ENCODE results near the gene EFTUD2. TPM values are rescaled to one million over a fixed set of nuclear protein-coding genes. Genes with fewer than 3 reads are reported as not detected.

Gene EFTUD2
- total and polyA plus RNA-seq, 2 of the 4 experiments (the other 2 are of a cell fraction), result 72.5 to 126 TPM

GRCh38 chr17:44934745-44935105 is 35.5 kb upstream of the EFTUD2 start:
- BruUV-seq (replicated peaks), result no TSS peak

More at GRCh38 chr17:44934745-44935105, 35.5 kb upstream of the EFTUD2 start:
- Histone ChIP-seq H4K5ac (ENCODE audit: low read depth, low read length) (no peak overlapping the region), H4K91ac (ENCODE audit: insufficient read depth, low read depth, low read length) (no peak overlapping the region), H4K20me1 (ENCODE audit: insufficient read depth, low read length) (no peaks in the 10 kb centered on the region; the same call in 1 of the 2 replicates), H3K14ac (replicated peaks; ENCODE audit: low read depth, low read length) (no peak overlapping the region), H3K9me1 (ENCODE audit: insufficient read depth, low read length) (no peaks in the 10 kb centered on the region; the same call in 1 of the 2 replicates), H3K79me1 (ENCODE audit: low read depth in 1 of 2, low read length in 2 of 2) (peaks cover 19 to 31% of the 10 kb centered on the region in 2 experiments), H3K18ac (ENCODE audit: low read depth, low read length) (no peak overlapping the region), H3K4me1 (ENCODE audit: control insufficient read depth, insufficient read depth, low read length) (no peaks in the 10 kb centered on the region), H3K9ac (ENCODE audit: low read depth, low read length) (no peak overlapping the region), H3K36me3 (ENCODE audit: control insufficient read depth, insufficient read depth, low read length) (peaks cover 2% of the 10 kb centered on the region; the same call in 1 of the 2 replicates), H3K27ac (ENCODE audit: insufficient read depth, low read length) (no peak overlapping the region), H3K4me2 (ENCODE audit: low read depth, low read length) (no peak overlapping the region), H3K4me3 (ENCODE audit: insufficient read depth, low read depth, low read length) (no peak overlapping the region), H2AK9ac (replicated peaks; ENCODE audit: low read depth, low read length, poor library complexity) (peak overlapping the region; percentile 70), H3K27me3 (ENCODE audit: control insufficient read depth, insufficient read depth, low read length) (no peaks in the 10 kb centered on the region), H2BK15ac (ENCODE audit: low read depth, low read length) (no peak overlapping the region), H3K23ac (ENCODE audit: low read depth, low read length) (no peak overlapping the region), H2BK120ac (ENCODE audit: low read depth, low read length) (no peak overlapping the region), H2BK20ac (ENCODE audit: low read depth, low read length) (no peak overlapping the region), H3K56ac (ENCODE audit: extremely low read depth, insufficient read depth, low read length) (no peak overlapping the region), H2BK5ac (ENCODE audit: low read depth, low read length, poor library complexity, severe bottlenecking) (no peak overlapping the region), H3K4ac (ENCODE audit: low read depth, low read length) (no peak overlapping the region), H2AK5ac (ENCODE audit: low read depth, low read length) (no peak overlapping the region), H2AFZ (replicated peaks; ENCODE audit: low read length, poor library complexity) (no peak overlapping the region), H3K9me3 (ENCODE audit: control insufficient read depth, insufficient read depth, low read length) (no peaks in the 10 kb centered on the region), H4K8ac (ENCODE audit: low read depth in 2 of 2, low read length in 2 of 2) (no peak overlapping the region)
- intact Hi-C loops (cut with micrococcal nuclease), result no loop called here
- ChIA-PET CTCF (no interaction called here), POLR2A (ENCODE audit: unreplicated experiment) (no interaction called here)
- WGBS, 2 experiments (ENCODE audit: extremely low coverage in 2 of 2, insufficient read length in 1 of 2), result 97% methylated on average over 4 of the region's 10 CpGs; no CpG with 5 or more reads in 1 of the 2 experiments
- in situ Hi-C loops (cut with MboI; ENCODE audit: low sequenced_read_pairs), result no loop called here
- no peak for TF ChIP-seq USF2 (IDR thresholded peaks at IDR 0.05; ENCODE audit: low read depth, low read length)
- no peak for TF ChIP-seq POLR2A (IDR thresholded peaks at IDR 0.05; ENCODE audit: low read depth, low read length)
- no peak for TF ChIP-seq MAZ (IDR thresholded peaks at IDR 0.05; ENCODE audit: borderline replicate concordance, low read depth, low read length)
- TF ChIP-seq RFX5 (IDR thresholded peaks at IDR 0.05; ENCODE audit: low read depth, low read length), result no peak
- TF ChIP-seq MAFK (IDR thresholded peaks at IDR 0.05; ENCODE audit: low read depth, low read length), result no peak
- TF ChIP-seq SMC3 (IDR thresholded peaks at IDR 0.05; ENCODE audit: low read depth, low read length), result no peak
- no peak for TF ChIP-seq CTCF (conservative IDR thresholded peaks at IDR 0.05; ENCODE audit: low read depth, low read length)
- TF ChIP-seq NFE2L2 (IDR thresholded peaks at IDR 0.05; ENCODE audit: low read depth, low read length), result no peak
- no peak for TF ChIP-seq RAD21 (IDR thresholded peaks at IDR 0.05; ENCODE audit: low read length)
- no peak for TF ChIP-seq CHD1 (IDR thresholded peaks at IDR 0.05; ENCODE audit: low read depth, low read length)
- TF ChIP-seq RCOR1 (IDR thresholded peaks at IDR 0.05; ENCODE audit: insufficient replicate concordance, low read length), result no peak
- TF ChIP-seq MXI1 (IDR thresholded peaks at IDR 0.05; ENCODE audit: borderline replicate concordance, low read depth, low read length), result no peak
- TF ChIP-seq ELK1 (IDR thresholded peaks at IDR 0.05; ENCODE audit: borderline replicate concordance, low read depth, low read length), result no peak
- TF ChIP-seq CEBPB (IDR thresholded peaks at IDR 0.05; ENCODE audit: low read depth, low read length), result no peak
- no peak for TF ChIP-seq BHLHE40 (IDR thresholded peaks at IDR 0.05; ENCODE audit: low read depth, low read length)
- TF ChIP-seq FOS (IDR thresholded peaks at IDR 0.05; ENCODE audit: low read depth, low read length), result no peak
- dilution Hi-C loops (cut with HindIII; ENCODE audit: low sequenced_read_pairs, unreplicated experiment), result no loop called here
- no peak for DNase-seq
- ATAC-seq (ENCODE audit: low read depth), result no peak

All from IMR-90 (cell line).